ENCODE results near the gene SLC37A1.

GRCh38 chr21:42523941-42524340 lies 10.3 kb downstream of the SLC37A1 start:
- TF ChIP-seq, protein P1, sequence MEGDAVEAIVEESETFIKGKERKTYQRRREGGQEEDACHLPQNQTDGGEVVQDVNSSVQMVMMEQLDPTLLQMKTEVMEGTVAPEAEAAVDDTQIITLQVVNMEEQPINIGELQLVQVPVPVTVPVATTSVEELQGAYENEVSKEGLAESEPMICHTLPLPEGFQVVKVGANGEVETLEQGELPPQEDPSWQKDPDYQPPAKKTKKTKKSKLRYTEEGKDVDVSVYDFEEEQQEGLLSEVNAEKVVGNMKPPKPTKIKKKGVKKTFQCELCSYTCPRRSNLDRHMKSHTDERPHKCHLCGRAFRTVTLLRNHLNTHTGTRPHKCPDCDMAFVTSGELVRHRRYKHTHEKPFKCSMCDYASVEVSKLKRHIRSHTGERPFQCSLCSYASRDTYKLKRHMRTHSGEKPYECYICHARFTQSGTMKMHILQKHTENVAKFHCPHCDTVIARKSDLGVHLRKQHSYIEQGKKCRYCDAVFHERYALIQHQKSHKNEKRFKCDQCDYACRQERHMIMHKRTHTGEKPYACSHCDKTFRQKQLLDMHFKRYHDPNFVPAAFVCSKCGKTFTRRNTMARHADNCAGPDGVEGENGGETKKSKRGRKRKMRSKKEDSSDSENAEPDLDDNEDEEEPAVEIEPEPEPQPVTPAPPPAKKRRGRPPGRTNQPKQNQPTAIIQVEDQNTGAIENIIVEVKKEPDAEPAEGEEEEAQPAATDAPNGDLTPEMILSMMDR (conservative IDR thresholded peaks at IDR 0.05 in 1 of 2, IDR thresholded peaks at IDR 0.05 in 1 of 2; ENCODE audit: extremely low read depth in 1 of 2, insufficient read depth in 1 of 2, low read depth in 1 of 2, low read length in 2 of 2) = no peak
- no peak for TF ChIP-seq EZH2 (IDR thresholded peaks at IDR 0.05; ENCODE audit: borderline replicate concordance, low read length)
